Panc1 (cell line): ENCODE results near the gene PARD3. TPM values are rescaled to one million over a fixed set of nuclear protein-coding genes. Genes with fewer than 3 reads are reported as not detected.

Experiments used
- ATAC-seq: fragments of 200-7000 bp; cut with Tn5 transposase; 2 replicates; pipeline ENCODE4 v1.9.1; 2020; ENCODE audit warnings: mild to moderate bottlenecking, moderate library complexity
- BruUV-seq: library from RNA; stranded (reverse); fragments of 400-500 nt; replicated peaks from 2 replicates; lab custom pipeline; 2021; lab: Mats Ljungman, UMichigan
- CTCF ChIA-PET: fragments of 300-600 bp; sonication (Branson Sonifier 250); formaldehyde crosslinking; loops from one replicate; lab custom pipeline; 2022; ENCODE audit warnings: antibody characterized with exemption; lab: Charles Lee
- POLR2A ChIA-PET: fragments of 300-600 bp; sonication (Branson Sonifier 250); formaldehyde crosslinking; loops from one replicate; lab custom pipeline; 2022; ENCODE audit warnings: antibody characterized with exemption; lab: Charles Lee
- DNase-seq: peaks from one replicate; pipeline ENCODE4 v3.0.0-alpha.2; 2010; ENCODE audit warnings: low read depth, low spot score
- H3K27ac ChIP-seq: 2 replicates; pipeline ENCODE4 v1.5.1; 2011; ENCODE audit warnings: mild to moderate bottlenecking, low read length, inconsistent platforms
- H3K27me3 ChIP-seq: fragments of 200-500 bp; sonication (Bioruptor generic); 2 replicates; pipeline ENCODE4 v1.6.0; 2014; ENCODE audit warnings: low read length, inconsistent platforms; ENCODE audit not compliant: control insufficient read depth, insufficient read depth
- H3K36me3 ChIP-seq: fragments of 200-500 bp; sonication (Bioruptor generic); 2 replicates; pipeline ENCODE4 v1.5.1; 2014; ENCODE audit warnings: inconsistent platforms, mild to moderate bottlenecking, low read length, moderate library complexity; ENCODE audit not compliant: control insufficient read depth, insufficient read depth
- H3K4me1 ChIP-seq: 2 replicates; pipeline ENCODE4 v1.5.1; 2011; ENCODE audit warnings: inconsistent platforms, mild to moderate bottlenecking, low read length, moderate library complexity; ENCODE audit not compliant: control insufficient read depth, insufficient read depth
- H3K4me3 ChIP-seq, 2 experiments: 2 replicates each; pipeline ENCODE4 v1.5.1; 2011 to 2012; ENCODE audit warnings: low read depth in 2 of 2, low read length in 2 of 2, mild to moderate bottlenecking in 2 of 2, inconsistent platforms in 1 of 2, moderate library complexity in 1 of 2
- H3K9me3 ChIP-seq: fragments of 200-500 bp; sonication (Bioruptor generic); 2 replicates; pipeline ENCODE4 v1.5.1; 2014; ENCODE audit warnings: low read depth, mild to moderate bottlenecking, inconsistent platforms, low read length, moderate library complexity; ENCODE audit not compliant: control insufficient read depth, insufficient read depth
- CTCF ChIP-seq: fragments of 450-650 bp; IDR thresholded peaks from 2 replicates; pipeline ENCODE4 v1.5.1; 2017; ENCODE audit warnings: mild to moderate bottlenecking
- POLR2AphosphoS5 ChIP-seq: IDR thresholded peaks from 2 replicates; pipeline ENCODE4 v1.6.1; 2012; ENCODE audit warnings: mild to moderate bottlenecking, low read depth, low read length, moderate library complexity
- REST ChIP-seq, 2 experiments: IDR thresholded peaks; 2 replicates each; pipeline ENCODE4 v1.6.1; 2011 to 2012; ENCODE audit warnings: low read depth in 2 of 2, control low read depth in 1 of 2, low read length in 1 of 2, mild to moderate bottlenecking in 1 of 2, moderate library complexity in 1 of 2; ENCODE audit not compliant: insufficient read depth in 1 of 2
- SIN3A ChIP-seq: IDR thresholded peaks from 2 replicates; pipeline ENCODE4 v1.6.1; 2012; ENCODE audit warnings: low read depth, mild to moderate bottlenecking, low read length, moderate library complexity, borderline replicate concordance; ENCODE audit not compliant: insufficient read depth
- TCF7L2 ChIP-seq: IDR thresholded peaks from 2 replicates; pipeline ENCODE4 v1.6.1; 2011; ENCODE audit warnings: mild to moderate bottlenecking, low read depth, low read length, inconsistent platforms
- in situ Hi-C: cut with HindIII; loops from 2 replicates; pipeline ENCODE4 v1.10.0; 2016; ENCODE audit warnings: low sequenced_read_pairs, low pct_unique_long_range_greater_than_20kb
- intact Hi-C: fragments of 100-400 bp; cut with micrococcal nuclease; formaldehyde crosslinking; loops from one replicate; pipeline ENCODE4 v1.10.0; 2022; ENCODE audit not compliant: unreplicated experiment
- total RNA-seq: library from RNA; stranded (reverse); gene quantifications from one replicate; pipeline ENCODE4 v1.2.1, GENCODE V29; 2021; ENCODE audit not compliant: unreplicated experiment

Gene PARD3
- total RNA-seq, 1 experiment from 2014 or later, result 29.8 TPM

- no peaks in the 10 kb centered on the region for H3K27me3 ChIP-seq
- no peak overlapping the region for H3K27ac ChIP-seq
- no peaks in the 10 kb centered on the region; the same call in 1 of the 2 replicates for H3K4me1 ChIP-seq
- intact Hi-C loops, result no loop called here
- BruUV-seq, result no TSS peak
- ChIA-PET CTCF (no interaction called here), POLR2A (interaction anchor here (0.5 kb wide), 1 partner anchor 122 kb away, joined by 3 read pairs; no protein-coding TSS in a partner anchor)
- TF ChIP-seq REST (IDR thresholded peaks at IDR 0.05; ENCODE audit: insufficient read depth in 1 of 2, low read depth in 2 of 2, low read length in 1 of 2) (no peak), TCF7L2 (no peak), SIN3A (no peak), POLR2AphosphoS5 (no peak), CTCF (no peak)
- H3K4me3 ChIP-seq, result no peak overlapping the region
- in situ Hi-C loops, result no loop called here
- ATAC-seq (no peak), DNase-seq (no peak)
- H3K9me3 ChIP-seq, result no peaks in the 10 kb centered on the region
- no peaks in the 10 kb centered on the region for H3K36me3 ChIP-seq
Measured at GRCh38 chr10:34773636-34774630, 41.2 kb downstream of the PARD3 start.

- ChIA-PET POLR2A (no interaction called here), CTCF (no interaction called here)
- Histone ChIP-seq H3K27ac (no peak overlapping the region), H3K9me3 (no peaks in the 10 kb centered on the region), H3K27me3 (no peaks in the 10 kb centered on the region), H3K4me3 (no peak overlapping the region), H3K36me3 (no peaks in the 10 kb centered on the region), H3K4me1 (no peaks in the 10 kb centered on the region; the same call in 1 of the 2 replicates)
- DNase-seq (no peak), ATAC-seq (no peak)
- no peak for TF ChIP-seq SIN3A
- BruUV-seq, result no TSS peak
- in situ Hi-C loops (no loop called here), intact Hi-C loops (no loop called here)
Measured at GRCh38 chr10:34771525-34771924, 43.6 kb downstream of the PARD3 start.

GRCh38 chr10:34771106-34771505 lies 44.0 kb downstream of the PARD3 start:
- no peaks in the 10 kb centered on the region; the same call in 1 of the 2 replicates for H3K4me1 ChIP-seq

More at GRCh38 chr10:34771106-34771505, 44.0 kb downstream of the PARD3 start:
- Histone ChIP-seq H3K9me3 (no peaks in the 10 kb centered on the region), H3K36me3 (no peaks in the 10 kb centered on the region), H3K27me3 (no peaks in the 10 kb centered on the region), H3K4me3 (no peak overlapping the region), H3K27ac (no peak overlapping the region)
- BruUV-seq, result no TSS peak
- TF ChIP-seq CTCF, result no peak
- no peak for TF ChIP-seq REST (IDR thresholded peaks at IDR 0.05; ENCODE audit: insufficient read depth in 1 of 2, low read depth in 2 of 2, low read length in 1 of 2)
- TF ChIP-seq POLR2AphosphoS5, result no peak
- TF ChIP-seq TCF7L2, result no peak
- TF ChIP-seq SIN3A, result no peak
- in situ Hi-C loops (no loop called here), intact Hi-C loops (no loop called here)
- no peak for ATAC-seq
- no peak for DNase-seq
- CTCF ChIA-PET, result no interaction called here
- POLR2A ChIA-PET, result no interaction called here
